ENCODE results near the gene GALNT6. TPM values are rescaled to one million over a fixed set of nuclear protein-coding genes. Genes with fewer than 3 reads are reported as not detected.

The GALNT6 gene
- total and polyA plus RNA-seq, 8 donors, result 2.7 to 16.6 (median 9.3) TPM

DNA sequence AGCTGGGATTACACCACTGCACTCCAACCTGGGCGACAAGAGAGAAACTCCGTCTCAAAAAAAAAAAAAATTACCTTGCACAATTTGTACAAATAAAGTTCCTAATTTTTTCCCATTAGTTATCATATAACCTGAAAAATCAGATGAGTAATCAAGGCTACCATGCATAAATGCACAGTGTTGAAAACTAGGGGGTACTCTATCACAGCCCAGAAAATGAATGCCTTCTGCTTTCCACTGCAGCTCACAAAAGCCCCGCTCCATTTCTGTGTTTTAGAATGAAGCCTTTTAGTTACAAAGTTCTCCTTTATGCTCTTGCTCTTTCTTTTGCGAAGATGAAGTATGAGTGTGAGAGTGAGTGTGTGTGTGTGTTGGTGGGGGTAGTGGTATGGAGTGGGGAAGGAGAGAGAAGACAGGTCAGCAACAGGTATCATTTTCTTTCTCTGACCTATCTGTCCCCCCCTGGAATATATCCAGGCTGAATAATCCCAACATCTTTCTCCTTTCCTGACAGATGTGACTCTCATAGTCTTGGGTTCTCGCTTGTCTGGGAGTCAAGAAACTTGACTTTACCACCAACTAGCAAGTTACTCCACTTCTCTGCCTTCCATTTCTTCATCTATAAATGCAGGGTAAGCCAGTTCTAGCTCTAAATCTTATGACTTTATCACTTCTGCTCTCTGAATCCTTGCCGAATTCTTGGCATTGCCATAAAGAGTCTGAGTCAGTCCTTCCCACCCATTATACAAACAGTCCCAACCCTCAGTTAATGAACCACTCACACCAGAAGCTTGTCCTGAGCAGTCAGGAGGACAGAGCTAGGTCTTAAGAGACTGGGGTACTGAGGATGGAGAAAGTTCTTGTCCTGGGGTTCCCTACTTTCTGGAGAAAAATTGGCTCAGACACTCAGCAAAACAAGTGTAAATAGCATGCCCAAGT is 83.3 kb downstream of the GALNT6 start:
- Histone ChIP-seq H3K4me1 (no peaks in the 10 kb centered on the region), H3K4me3 (no peak overlapping the region), H3K9me3 (no peaks in the 10 kb centered on the region), H3K27ac (no peak overlapping the region), H3K36me3 (no peaks in the 10 kb centered on the region), H3K27me3 (no peaks in the 10 kb centered on the region)
- TF ChIP-seq, protein P1, sequence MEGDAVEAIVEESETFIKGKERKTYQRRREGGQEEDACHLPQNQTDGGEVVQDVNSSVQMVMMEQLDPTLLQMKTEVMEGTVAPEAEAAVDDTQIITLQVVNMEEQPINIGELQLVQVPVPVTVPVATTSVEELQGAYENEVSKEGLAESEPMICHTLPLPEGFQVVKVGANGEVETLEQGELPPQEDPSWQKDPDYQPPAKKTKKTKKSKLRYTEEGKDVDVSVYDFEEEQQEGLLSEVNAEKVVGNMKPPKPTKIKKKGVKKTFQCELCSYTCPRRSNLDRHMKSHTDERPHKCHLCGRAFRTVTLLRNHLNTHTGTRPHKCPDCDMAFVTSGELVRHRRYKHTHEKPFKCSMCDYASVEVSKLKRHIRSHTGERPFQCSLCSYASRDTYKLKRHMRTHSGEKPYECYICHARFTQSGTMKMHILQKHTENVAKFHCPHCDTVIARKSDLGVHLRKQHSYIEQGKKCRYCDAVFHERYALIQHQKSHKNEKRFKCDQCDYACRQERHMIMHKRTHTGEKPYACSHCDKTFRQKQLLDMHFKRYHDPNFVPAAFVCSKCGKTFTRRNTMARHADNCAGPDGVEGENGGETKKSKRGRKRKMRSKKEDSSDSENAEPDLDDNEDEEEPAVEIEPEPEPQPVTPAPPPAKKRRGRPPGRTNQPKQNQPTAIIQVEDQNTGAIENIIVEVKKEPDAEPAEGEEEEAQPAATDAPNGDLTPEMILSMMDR (IDR thresholded peaks at IDR 0.05), result no peak
- peak in 3 of 4 donors; percentile 77 to 86 (median 85) for ATAC-seq
- WGBS, 2 donors, result 74% methylated on average over 6 of the region's 6 CpGs
- intact Hi-C loops (cut with DNase I), result no loop called here
- FAIRE-seq, result no peak
- no peak for DNase-seq

DNA sequence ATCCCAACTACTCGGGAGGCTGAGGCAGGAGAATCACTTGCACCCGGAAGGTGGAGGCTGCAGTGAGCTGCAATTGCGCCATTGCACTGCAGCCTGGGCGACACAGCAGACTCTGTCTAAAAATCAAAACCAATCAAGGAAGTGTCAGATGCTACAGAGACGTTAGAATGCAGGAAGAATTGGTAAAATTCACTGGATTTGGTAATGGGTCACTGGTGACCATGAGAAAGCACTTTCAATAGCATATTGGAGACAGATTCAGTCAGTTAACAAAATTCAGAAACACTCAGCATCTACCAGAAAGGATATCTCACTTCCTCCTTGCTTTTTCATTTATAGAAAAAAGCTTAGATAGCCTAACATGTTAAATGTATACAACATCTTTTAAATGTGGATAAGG is 84.7 kb downstream of the GALNT6 start:
- Histone ChIP-seq H3K27ac (no peak overlapping the region), H3K4me1 (no peaks in the 10 kb centered on the region), H3K9me3 (no peaks in the 10 kb centered on the region), H3K36me3 (no peaks in the 10 kb centered on the region), H3K4me3 (no peak overlapping the region), H3K27me3 (no peaks in the 10 kb centered on the region)
- ATAC-seq (no peak), FAIRE-seq (no peak), DNase-seq (no peak)
- intact Hi-C loops (cut with DNase I), result no loop called here
- 78 to 83% methylated on average over 5 of the region's 5 CpGs for WGBS, 2 donors
- TF ChIP-seq, protein P1 (IDR thresholded peaks at IDR 0.05), result no peak

Other genes starting within 250 kb of the GALNT6 start
- 10 to 100 TPM in 2 of 6 donors, 1 to 10 TPM in 4; 7.2 to 15.3 (median 9.1) TPM for gene TFCP2, start 218.3 kb downstream of the GALNT6 start, total RNA-seq
- gene TFCP2, start 218.3 kb downstream of the GALNT6 start, polyA plus RNA-seq, result 1 to 10 TPM; 6.7 to 9.7 TPM
- gene POU6F1, start 173.3 kb downstream of the GALNT6 start, total RNA-seq, result 1 to 10 TPM; 4.8 to 7.6 (median 6.3) TPM
- gene POU6F1, start 173.3 kb downstream of the GALNT6 start, polyA plus RNA-seq, result 10 to 100 TPM; 11.1 to 12.9 TPM
- gene DAZAP2, start 152.6 kb downstream of the GALNT6 start, total RNA-seq, result 100 to 1,000 TPM in 1 of 6 donors, 10 to 100 TPM in 5; 43.1 to 104 (median 62.7) TPM
- 100 to 1,000 TPM in 1 of 2 donors, 10 to 100 TPM in 1; 55.7 to 123 TPM for gene DAZAP2, start 152.6 kb downstream of the GALNT6 start, polyA plus RNA-seq
- gene SMAGP, start 121.0 kb downstream of the GALNT6 start, total RNA-seq, result 1 to 10 TPM; 3.4 to 9.7 (median 7.2) TPM
- 1 to 10 TPM; 4.9 to 6.4 TPM for gene SMAGP, start 121.0 kb downstream of the GALNT6 start, polyA plus RNA-seq
- gene BIN2, start 67.2 kb downstream of the GALNT6 start, total RNA-seq, result 1 to 10 TPM in 3 of 6 donors, under 1 TPM in 3; 0.56 to 6.0 (median 1.2) TPM
- gene BIN2, start 67.2 kb downstream of the GALNT6 start, polyA plus RNA-seq, result 1 to 10 TPM in 1 of 2 donors, under 1 TPM in 1; 0.75 to 1.1 TPM
- gene CELA1, start 44.7 kb downstream of the GALNT6 start, total RNA-seq, result not detected
- gene CELA1, start 44.7 kb downstream of the GALNT6 start, polyA plus RNA-seq, result not detected
- gene SLC4A8, start 33.4 kb upstream of the GALNT6 start, total RNA-seq, result 1 to 10 TPM; 1.0 to 3.1 (median 2.7) TPM
- gene SLC4A8, start 33.4 kb upstream of the GALNT6 start, polyA plus RNA-seq, result 1 to 10 TPM; 1.4 to 5.5 TPM
- 1 to 10 TPM; 1.9 to 3.2 (median 2.3) TPM for gene SCN8A, start 199.8 kb upstream of the GALNT6 start, total RNA-seq
- 1 to 10 TPM; 2.1 to 2.6 TPM for gene SCN8A, start 199.8 kb upstream of the GALNT6 start, polyA plus RNA-seq

Data from pancreas (tissue), 10 donors.